Measurements from ENCODE around the gene FAM156B.
"Not testable (repeated sequence)": the region's sequence is repeated elsewhere in the genome, so short reads cannot be mapped to it uniquely, and the experiment has no call there.

- TF ChIP-seq, protein P1, sequence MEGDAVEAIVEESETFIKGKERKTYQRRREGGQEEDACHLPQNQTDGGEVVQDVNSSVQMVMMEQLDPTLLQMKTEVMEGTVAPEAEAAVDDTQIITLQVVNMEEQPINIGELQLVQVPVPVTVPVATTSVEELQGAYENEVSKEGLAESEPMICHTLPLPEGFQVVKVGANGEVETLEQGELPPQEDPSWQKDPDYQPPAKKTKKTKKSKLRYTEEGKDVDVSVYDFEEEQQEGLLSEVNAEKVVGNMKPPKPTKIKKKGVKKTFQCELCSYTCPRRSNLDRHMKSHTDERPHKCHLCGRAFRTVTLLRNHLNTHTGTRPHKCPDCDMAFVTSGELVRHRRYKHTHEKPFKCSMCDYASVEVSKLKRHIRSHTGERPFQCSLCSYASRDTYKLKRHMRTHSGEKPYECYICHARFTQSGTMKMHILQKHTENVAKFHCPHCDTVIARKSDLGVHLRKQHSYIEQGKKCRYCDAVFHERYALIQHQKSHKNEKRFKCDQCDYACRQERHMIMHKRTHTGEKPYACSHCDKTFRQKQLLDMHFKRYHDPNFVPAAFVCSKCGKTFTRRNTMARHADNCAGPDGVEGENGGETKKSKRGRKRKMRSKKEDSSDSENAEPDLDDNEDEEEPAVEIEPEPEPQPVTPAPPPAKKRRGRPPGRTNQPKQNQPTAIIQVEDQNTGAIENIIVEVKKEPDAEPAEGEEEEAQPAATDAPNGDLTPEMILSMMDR (conservative IDR thresholded peaks at IDR 0.05; ENCODE audit: low read depth, low read length): not testable (repeated sequence)
- not testable (repeated sequence) for TF ChIP-seq EZH2 (IDR thresholded peaks at IDR 0.05; ENCODE audit: borderline replicate concordance, low read depth, low read length, poor library complexity, severe bottlenecking)
Observed at GRCh38 chrX:52876386-52876785, 20.7 kb upstream of the FAM156B start.
